Large intestine (tissue), 3 donors: Measurements from ENCODE around the gene IRF4. TPM values are rescaled to one million over a fixed set of nuclear protein-coding genes. Genes with fewer than 3 reads are reported as not detected.

Experiments used
- DNase-seq, 2 donors: peaks; one replicate each; pipeline versions ENCODE4 v3.0.0 to v3.0.0-alpha.2; 2013
- H3K27ac ChIP-seq: one replicate; pipeline ENCODE4 v1.5.1; 2013; ENCODE audit warnings: low read length
- H3K27me3 ChIP-seq: 2 replicates; pipeline ENCODE4 v1.6.1; 2013; ENCODE audit warnings: low read length; ENCODE audit not compliant: control insufficient read depth, insufficient read depth
- H3K36me3 ChIP-seq: 2 replicates; pipeline ENCODE4 v1.6.1; 2013; ENCODE audit warnings: low read length; ENCODE audit not compliant: control insufficient read depth, insufficient read depth
- H3K4me1 ChIP-seq: one replicate; pipeline ENCODE4 v1.6.1; 2013; ENCODE audit warnings: low read length; ENCODE audit not compliant: control insufficient read depth, insufficient read depth
- H3K4me3 ChIP-seq: one replicate; pipeline ENCODE4 v1.5.1; 2013; ENCODE audit warnings: low read length
- H3K9me3 ChIP-seq: one replicate; pipeline ENCODE4 v1.6.1; 2013; ENCODE audit warnings: mild to moderate bottlenecking, low read depth, low read length, moderate library complexity; ENCODE audit not compliant: control insufficient read depth
- whole genome bisulfite sequencing: methylation state at CpG from one replicate; pipeline ENCODE4 v1.1.5; 2013; ENCODE audit warnings: low lambda C conversion rate; ENCODE audit not compliant: insufficient coverage; 5-methylcytosine and 5-hydroxymethylcytosine counted together
- polyA plus RNA-seq: library from polyadenylated mRNA; unstranded; fragments of 120-200 nt; gene quantifications from one replicate; pipeline ENCODE4 v1.2.1, GENCODE V29; 2013

IRF4 gene
- polyA plus RNA-seq, 1 donor: 0.21 TPM

DNA sequence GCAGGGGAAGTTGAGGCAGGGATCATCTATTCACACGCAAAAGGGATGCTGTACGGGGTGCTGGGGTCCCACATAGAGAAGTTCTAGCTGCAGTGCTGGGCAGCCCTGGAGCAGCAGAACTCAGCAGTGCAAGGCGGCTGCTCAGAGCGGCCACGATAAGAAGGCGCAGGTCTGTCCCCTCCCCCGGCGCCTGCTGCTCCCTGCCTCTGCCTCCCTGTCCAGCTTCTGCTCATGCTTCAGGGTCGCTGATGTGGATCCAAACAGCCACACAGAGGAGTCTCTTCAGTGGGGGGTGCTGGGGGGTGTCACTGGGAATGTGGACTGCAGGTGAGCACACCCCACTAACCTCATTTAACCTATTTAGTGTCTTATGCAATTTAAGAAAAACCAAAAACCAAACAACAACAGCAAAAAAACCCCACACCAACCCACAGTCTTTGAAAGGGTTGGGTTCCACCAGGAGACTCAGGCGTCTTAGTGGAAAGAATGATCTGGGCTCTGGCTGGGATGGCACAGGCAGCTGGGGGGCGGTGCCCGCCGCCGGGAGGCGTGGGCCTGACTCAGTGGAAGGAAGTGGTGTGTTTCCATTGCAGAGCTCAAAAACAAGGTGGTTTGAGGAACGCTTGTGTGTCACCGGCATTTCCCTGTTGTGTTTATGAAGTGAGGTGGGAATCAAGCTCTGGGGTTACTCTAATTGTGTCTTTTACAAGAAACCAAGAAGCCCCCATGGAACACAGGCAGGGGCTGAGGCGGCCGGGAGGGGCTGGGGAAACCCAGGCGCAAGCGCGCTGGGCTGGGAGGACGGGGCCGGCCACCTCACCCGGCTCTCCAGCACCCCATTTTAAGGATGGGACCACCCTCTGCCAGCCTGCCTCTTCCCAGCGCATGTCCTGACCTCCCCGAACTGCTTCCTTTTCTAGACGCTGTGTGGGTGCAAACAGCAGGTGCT, 55.1 kb downstream of the IRF4 start:
- no peaks in the 10 kb centered on the region for H3K4me1 ChIP-seq
- WGBS: no CpG with 5 or more reads among the region's 28 CpGs
- DNase-seq: no peak
- H3K9me3 ChIP-seq: peaks cover 12% of the 10 kb centered on the region
- no peak overlapping the region for H3K27ac ChIP-seq
- no peak overlapping the region for H3K4me3 ChIP-seq
- no peaks in the 10 kb centered on the region for H3K36me3 ChIP-seq
- H3K27me3 ChIP-seq: no peaks in the 10 kb centered on the region

GRCh38 chr6:447381-448165, 56.0 kb downstream of the IRF4 start:
- no CpG with 5 or more reads among the region's 29 CpGs for WGBS

GRCh38 chr6:448296-449056, 56.9 kb downstream of the IRF4 start:
- no CpG with 5 or more reads among the region's 19 CpGs for WGBS
- DNase-seq: no peak

More at GRCh38 chr6:447381-448165, 56.0 kb downstream of the IRF4 start:
- no peak overlapping the region for H3K27ac ChIP-seq
- no peaks in the 10 kb centered on the region for H3K4me1 ChIP-seq
- no peak overlapping the region for H3K4me3 ChIP-seq
- no peaks in the 10 kb centered on the region for H3K27me3 ChIP-seq
- peaks cover 12% of the 10 kb centered on the region for H3K9me3 ChIP-seq
- DNase-seq: no peak
- no peaks in the 10 kb centered on the region for H3K36me3 ChIP-seq

GRCh38 chr6:449057-449430, 57.5 kb downstream of the IRF4 start:
- DNase-seq: no peak
- no peaks in the 10 kb centered on the region for H3K27me3 ChIP-seq
- H3K4me3 ChIP-seq: no peak overlapping the region
- H3K27ac ChIP-seq: no peak overlapping the region
- peaks cover 12% of the 10 kb centered on the region for H3K9me3 ChIP-seq
- WGBS: no CpG with 5 or more reads among the region's 12 CpGs
- no peaks in the 10 kb centered on the region for H3K4me1 ChIP-seq
- no peaks in the 10 kb centered on the region for H3K36me3 ChIP-seq

More at GRCh38 chr6:448296-449056, 56.9 kb downstream of the IRF4 start:
- no peak overlapping the region for H3K27ac ChIP-seq
- H3K4me1 ChIP-seq: no peaks in the 10 kb centered on the region
- H3K9me3 ChIP-seq: peaks cover 12% of the 10 kb centered on the region
- no peak overlapping the region for H3K4me3 ChIP-seq
- H3K27me3 ChIP-seq: no peaks in the 10 kb centered on the region
- H3K36me3 ChIP-seq: no peaks in the 10 kb centered on the region

DNA sequence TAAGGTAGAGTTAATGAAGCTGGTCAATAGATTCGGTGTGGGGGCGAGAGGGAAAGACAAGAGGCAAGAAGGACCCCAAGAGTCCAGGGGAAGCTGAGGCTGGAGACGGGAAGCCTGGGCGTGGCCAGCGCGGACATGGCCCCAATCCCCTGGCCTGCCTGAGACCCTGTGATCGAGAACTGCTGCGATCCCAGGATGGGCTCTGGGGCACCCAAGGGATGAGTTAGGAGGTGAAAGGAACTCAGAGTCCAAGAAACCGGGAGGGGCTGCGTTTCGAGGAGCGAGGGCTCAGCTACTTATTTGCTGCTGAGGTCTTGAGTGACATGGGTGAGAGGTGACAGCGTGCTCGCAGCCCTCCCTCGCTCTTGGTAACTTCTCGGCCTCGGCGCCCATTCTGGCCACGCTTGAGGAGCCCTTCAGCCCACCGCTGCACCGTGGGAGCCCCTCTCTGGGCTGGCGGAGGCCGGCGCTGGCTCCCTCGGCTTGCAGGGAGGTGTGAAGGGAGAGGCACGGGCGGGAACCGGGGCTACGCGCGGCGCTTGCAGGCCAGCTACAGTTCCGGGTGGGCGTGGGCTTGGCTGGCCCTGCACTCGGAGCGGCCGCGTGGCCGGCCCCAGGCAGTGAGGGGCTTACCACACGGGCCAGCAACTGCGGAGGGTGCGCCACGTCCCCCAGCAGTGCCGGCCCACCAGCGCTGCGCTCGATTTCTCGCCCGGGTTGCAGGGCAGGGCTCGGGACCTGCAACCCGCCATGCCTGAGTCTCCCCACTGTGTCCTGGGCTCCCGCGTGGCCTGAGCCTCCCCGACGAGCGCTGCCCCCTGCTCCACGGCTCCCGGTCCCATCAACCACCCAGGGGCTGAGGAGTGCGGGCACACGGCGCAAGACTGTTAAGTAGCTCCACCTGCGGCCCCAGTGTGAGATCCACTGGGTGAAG, 58.2 kb downstream of the IRF4 start:
- DNase-seq: no peak
- peaks cover 12% of the 10 kb centered on the region for H3K9me3 ChIP-seq
- no peak overlapping the region for H3K4me3 ChIP-seq
- H3K27ac ChIP-seq: no peak overlapping the region
- no peaks in the 10 kb centered on the region for H3K27me3 ChIP-seq
- no peaks in the 10 kb centered on the region for H3K4me1 ChIP-seq
- WGBS: no CpG with 5 or more reads among the region's 62 CpGs
- H3K36me3 ChIP-seq: no peaks in the 10 kb centered on the region

- Histone ChIP-seq H3K36me3 (no peaks in the 10 kb centered on the region), H3K27ac (no peak overlapping the region), H3K27me3 (no peaks in the 10 kb centered on the region), H3K4me1 (no peaks in the 10 kb centered on the region), H3K4me3 (no peak overlapping the region), H3K9me3 (peaks cover 12% of the 10 kb centered on the region)
- no CpG with 5 or more reads among the region's 12 CpGs for WGBS
- no peak for DNase-seq
Observed at GRCh38 chr6:451336-451735, 59.8 kb downstream of the IRF4 start.

DNA sequence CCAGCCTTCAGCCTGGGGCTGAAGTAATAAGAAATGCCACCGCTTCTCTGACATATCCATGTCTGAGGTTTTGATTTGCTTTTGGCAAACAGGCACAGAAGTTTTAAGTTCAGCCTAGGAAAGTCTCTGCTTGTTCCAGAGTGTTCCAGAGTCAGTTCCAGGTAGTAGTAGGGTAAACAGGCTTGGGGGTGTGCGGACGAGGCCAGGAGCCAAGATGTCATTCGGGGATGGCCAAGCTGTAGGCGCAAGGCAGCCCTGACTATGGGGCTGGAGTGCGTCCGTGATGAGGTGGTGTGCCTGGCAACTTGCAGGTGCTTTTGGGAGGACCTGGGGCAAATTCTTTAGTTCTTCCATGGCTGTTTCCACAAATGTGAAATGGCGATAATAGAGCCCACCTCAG, 60.3 kb downstream of the IRF4 start:
- Histone ChIP-seq H3K36me3 (no peaks in the 10 kb centered on the region), H3K27ac (no peak overlapping the region), H3K4me1 (no peaks in the 10 kb centered on the region), H3K27me3 (no peaks in the 10 kb centered on the region), H3K4me3 (no peak overlapping the region), H3K9me3 (peaks cover 12% of the 10 kb centered on the region)
- no peak for DNase-seq
- no CpG with 5 or more reads among the region's 8 CpGs for WGBS

GRCh38 chr6:452301-453067, 60.9 kb downstream of the IRF4 start:
- no peaks in the 10 kb centered on the region for H3K4me1 ChIP-seq
- peaks cover 12% of the 10 kb centered on the region for H3K9me3 ChIP-seq
- H3K27ac ChIP-seq: no peak overlapping the region
- no peaks in the 10 kb centered on the region for H3K27me3 ChIP-seq
- H3K36me3 ChIP-seq: no peaks in the 10 kb centered on the region
- no CpG with 5 or more reads among the region's 9 CpGs for WGBS
- DNase-seq: no peak
- no peak overlapping the region for H3K4me3 ChIP-seq

GRCh38 chr6:453152-453551, 61.6 kb downstream of the IRF4 start:
- WGBS: no CpG with 5 or more reads among the region's 13 CpGs
- peak in 1 of 2 donors; percentile 9 for DNase-seq
- no peak overlapping the region for H3K27ac ChIP-seq

More at GRCh38 chr6:453152-453551, 61.6 kb downstream of the IRF4 start:
- Histone ChIP-seq H3K4me3 (no peak overlapping the region), H3K27me3 (no peaks in the 10 kb centered on the region), H3K9me3 (peaks cover 12% of the 10 kb centered on the region), H3K4me1 (no peaks in the 10 kb centered on the region), H3K36me3 (no peaks in the 10 kb centered on the region)
